Measurements from ENCODE around the gene PARL. TPM values are rescaled to one million over a fixed set of nuclear protein-coding genes. Genes with fewer than 3 reads are reported as not detected.

Gene PARL
- polyA plus RNA-seq, 1 of the 3 experiments (the other 2 are of a cell fraction) = 50.1 TPM

DNA sequence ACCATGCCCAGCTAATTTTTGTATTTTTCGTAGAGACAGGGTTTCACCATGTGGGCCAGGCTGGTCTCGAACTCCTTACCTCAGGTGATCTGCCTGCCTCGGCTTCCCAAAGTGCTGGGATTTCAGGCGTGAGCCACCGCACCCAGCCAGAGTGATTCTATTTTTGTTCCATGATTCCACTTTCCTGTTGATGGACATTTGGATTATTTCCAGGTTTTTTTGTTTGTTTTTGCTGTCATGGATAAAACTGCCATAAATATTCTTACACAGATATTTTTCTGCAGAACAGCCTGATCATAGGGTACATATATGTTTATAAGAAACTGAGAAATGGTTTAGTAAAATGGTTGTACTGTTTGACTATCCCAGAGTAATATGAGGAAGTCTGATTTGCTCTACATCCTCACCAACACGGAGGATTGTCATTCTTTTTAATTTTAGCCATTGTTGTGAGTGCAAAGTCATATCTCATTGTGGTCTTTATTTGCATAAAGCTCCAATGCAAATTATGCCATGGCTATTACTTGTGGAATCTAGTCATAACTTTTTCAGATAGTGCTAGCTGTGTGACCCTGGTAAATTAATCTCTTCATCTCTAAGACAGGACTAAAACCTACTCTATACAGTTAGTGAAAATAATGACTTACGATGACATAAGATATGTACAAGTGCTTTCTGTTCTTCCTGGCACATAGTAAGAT, 102.0 kb downstream of the PARL start:
- TF ChIP-seq RXRA (IDR thresholded peaks at IDR 0.05; ENCODE audit: borderline replicate concordance, low read depth) (no peak), FOXM1 (IDR thresholded peaks at IDR 0.05; ENCODE audit: low read depth) (no peak), MEF2A (IDR thresholded peaks at IDR 0.05; ENCODE audit: borderline replicate concordance, low read depth) (no peak), SIN3A (IDR thresholded peaks at IDR 0.05; ENCODE audit: borderline replicate concordance, low read depth, low read length) (no peak), MXI1 (IDR thresholded peaks at IDR 0.05; ENCODE audit: low read depth, low read length) (no peak), RFX5 (IDR thresholded peaks at IDR 0.05; ENCODE audit: low read length) (no peak), TEAD4 (IDR thresholded peaks at IDR 0.05; ENCODE audit: borderline replicate concordance, insufficient read depth) (no peak), NRF1 (IDR thresholded peaks at IDR 0.05; ENCODE audit: low read depth, low read length) (no peak), JUND (IDR thresholded peaks at IDR 0.05) (no peak), RAD21 (IDR thresholded peaks at IDR 0.05; ENCODE audit: low read length) (no peak), NFIC (IDR thresholded peaks at IDR 0.05; ENCODE audit: borderline replicate concordance) (no peak), EZH2phosphoT487 (IDR thresholded peaks at IDR 0.05; ENCODE audit: borderline replicate concordance, low read depth) (no peak)
- TF ChIP-seq, protein P1, sequence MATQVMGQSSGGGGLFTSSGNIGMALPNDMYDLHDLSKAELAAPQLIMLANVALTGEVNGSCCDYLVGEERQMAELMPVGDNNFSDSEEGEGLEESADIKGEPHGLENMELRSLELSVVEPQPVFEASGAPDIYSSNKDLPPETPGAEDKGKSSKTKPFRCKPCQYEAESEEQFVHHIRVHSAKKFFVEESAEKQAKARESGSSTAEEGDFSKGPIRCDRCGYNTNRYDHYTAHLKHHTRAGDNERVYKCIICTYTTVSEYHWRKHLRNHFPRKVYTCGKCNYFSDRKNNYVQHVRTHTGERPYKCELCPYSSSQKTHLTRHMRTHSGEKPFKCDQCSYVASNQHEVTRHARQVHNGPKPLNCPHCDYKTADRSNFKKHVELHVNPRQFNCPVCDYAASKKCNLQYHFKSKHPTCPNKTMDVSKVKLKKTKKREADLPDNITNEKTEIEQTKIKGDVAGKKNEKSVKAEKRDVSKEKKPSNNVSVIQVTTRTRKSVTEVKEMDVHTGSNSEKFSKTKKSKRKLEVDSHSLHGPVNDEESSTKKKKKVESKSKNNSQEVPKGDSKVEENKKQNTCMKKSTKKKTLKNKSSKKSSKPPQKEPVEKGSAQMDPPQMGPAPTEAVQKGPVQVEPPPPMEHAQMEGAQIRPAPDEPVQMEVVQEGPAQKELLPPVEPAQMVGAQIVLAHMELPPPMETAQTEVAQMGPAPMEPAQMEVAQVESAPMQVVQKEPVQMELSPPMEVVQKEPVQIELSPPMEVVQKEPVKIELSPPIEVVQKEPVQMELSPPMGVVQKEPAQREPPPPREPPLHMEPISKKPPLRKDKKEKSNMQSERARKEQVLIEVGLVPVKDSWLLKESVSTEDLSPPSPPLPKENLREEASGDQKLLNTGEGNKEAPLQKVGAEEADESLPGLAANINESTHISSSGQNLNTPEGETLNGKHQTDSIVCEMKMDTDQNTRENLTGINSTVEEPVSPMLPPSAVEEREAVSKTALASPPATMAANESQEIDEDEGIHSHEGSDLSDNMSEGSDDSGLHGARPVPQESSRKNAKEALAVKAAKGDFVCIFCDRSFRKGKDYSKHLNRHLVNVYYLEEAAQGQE (IDR thresholded peaks at IDR 0.05; ENCODE audit: low read depth, low read length) = no peak
- TF ChIP-seq, protein P2, sequence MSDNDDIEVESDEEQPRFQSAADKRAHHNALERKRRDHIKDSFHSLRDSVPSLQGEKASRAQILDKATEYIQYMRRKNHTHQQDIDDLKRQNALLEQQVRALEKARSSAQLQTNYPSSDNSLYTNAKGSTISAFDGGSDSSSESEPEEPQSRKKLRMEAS (IDR thresholded peaks at IDR 0.05; ENCODE audit: low read depth) = no peak
- TF ChIP-seq, protein P3, sequence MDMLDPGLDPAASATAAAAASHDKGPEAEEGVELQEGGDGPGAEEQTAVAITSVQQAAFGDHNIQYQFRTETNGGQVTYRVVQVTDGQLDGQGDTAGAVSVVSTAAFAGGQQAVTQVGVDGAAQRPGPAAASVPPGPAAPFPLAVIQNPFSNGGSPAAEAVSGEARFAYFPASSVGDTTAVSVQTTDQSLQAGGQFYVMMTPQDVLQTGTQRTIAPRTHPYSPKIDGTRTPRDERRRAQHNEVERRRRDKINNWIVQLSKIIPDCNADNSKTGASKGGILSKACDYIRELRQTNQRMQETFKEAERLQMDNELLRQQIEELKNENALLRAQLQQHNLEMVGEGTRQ (IDR thresholded peaks at IDR 0.05; ENCODE audit: borderline replicate concordance, low read depth, low read length) = no peak
- TF ChIP-seq, protein P4, sequence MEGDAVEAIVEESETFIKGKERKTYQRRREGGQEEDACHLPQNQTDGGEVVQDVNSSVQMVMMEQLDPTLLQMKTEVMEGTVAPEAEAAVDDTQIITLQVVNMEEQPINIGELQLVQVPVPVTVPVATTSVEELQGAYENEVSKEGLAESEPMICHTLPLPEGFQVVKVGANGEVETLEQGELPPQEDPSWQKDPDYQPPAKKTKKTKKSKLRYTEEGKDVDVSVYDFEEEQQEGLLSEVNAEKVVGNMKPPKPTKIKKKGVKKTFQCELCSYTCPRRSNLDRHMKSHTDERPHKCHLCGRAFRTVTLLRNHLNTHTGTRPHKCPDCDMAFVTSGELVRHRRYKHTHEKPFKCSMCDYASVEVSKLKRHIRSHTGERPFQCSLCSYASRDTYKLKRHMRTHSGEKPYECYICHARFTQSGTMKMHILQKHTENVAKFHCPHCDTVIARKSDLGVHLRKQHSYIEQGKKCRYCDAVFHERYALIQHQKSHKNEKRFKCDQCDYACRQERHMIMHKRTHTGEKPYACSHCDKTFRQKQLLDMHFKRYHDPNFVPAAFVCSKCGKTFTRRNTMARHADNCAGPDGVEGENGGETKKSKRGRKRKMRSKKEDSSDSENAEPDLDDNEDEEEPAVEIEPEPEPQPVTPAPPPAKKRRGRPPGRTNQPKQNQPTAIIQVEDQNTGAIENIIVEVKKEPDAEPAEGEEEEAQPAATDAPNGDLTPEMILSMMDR (IDR thresholded peaks at IDR 0.05) = no peak
- H3K4me1 ChIP-seq (ENCODE audit: control insufficient read depth in 1 of 2, insufficient read depth in 2 of 2, low read depth in 1 of 2, low read length in 1 of 2) = no peaks in the 10 kb centered on the region; a peak in 1 of 4 replicates
- H3K79me2 ChIP-seq (ENCODE audit: insufficient read depth) = peaks cover 9% of the 10 kb centered on the region; the same call in 1 of the 2 replicates
- no peak overlapping the region for H3K4me2 ChIP-seq
- POLR2A ChIA-PET = no interaction called here
- H3K9ac ChIP-seq = no peak overlapping the region
- no peak for DNase-seq
- CTCF ChIA-PET = no interaction called here
- peaks cover 49 to 78% of the 10 kb centered on the region in 2 experiments for H3K36me3 ChIP-seq (replicated peaks in 1 of 2; ENCODE audit: control insufficient read depth in 1 of 2, insufficient read depth in 2 of 2, low read length in 1 of 2)
- no peaks in the 10 kb centered on the region for H4K20me1 ChIP-seq (ENCODE audit: insufficient read depth)
- H3K27ac ChIP-seq (ENCODE audit: low read depth in 2 of 2, low read length in 1 of 2) = no peak overlapping the region; a peak in 1 of 4 replicates
- H2AFZ ChIP-seq (ENCODE audit: low read depth) = no peak overlapping the region
- peaks cover 8% of the 10 kb centered on the region for H3F3A ChIP-seq (replicated peaks; ENCODE audit: insufficient read depth)
- H3K9me3 ChIP-seq = no peaks in the 10 kb centered on the region
- H3K4me3 ChIP-seq (ENCODE audit: low read depth in 2 of 2, low read length in 1 of 2) = no peak overlapping the region
- H3K27me3 ChIP-seq (ENCODE audit: insufficient read depth) = no peaks in the 10 kb centered on the region
- 97% methylated on average over 7 of the region's 7 CpGs for WGBS (ENCODE audit: low lambda C conversion rate)
- no peaks in the 10 kb centered on the region for H3K9me2 ChIP-seq

Data from SK-N-SH (cell line).